Measurements from ENCODE around the gene AKT3.

GRCh38 chr1:243546457-243546856 lies 303.6 kb downstream of the AKT3 start:
- TF ChIP-seq CTCF (IDR thresholded peaks at IDR 0.05) (no peak), POLR2A (IDR thresholded peaks at IDR 0.05) (no peak), EP300 (IDR thresholded peaks at IDR 0.05) (no peak), POLR2AphosphoS5 (IDR thresholded peaks at IDR 0.05) (no peak)
